IMR-90 (cell line): ENCODE results near the gene AGBL1. TPM values are rescaled to one million over a fixed set of nuclear protein-coding genes. Genes with fewer than 3 reads are reported as not detected.

Experiments
- ATAC-seq: fragments of 200-7000 bp; cut with Tn5 transposase; 2 replicates; pipeline ENCODE4 v1.9.1; 2020; ENCODE audit warnings: low read depth, mild to moderate bottlenecking, moderate library complexity
- BruUV-seq: library from RNA; stranded (reverse); fragments of 400-500 nt; replicated peaks from 2 replicates; lab custom pipeline; 2021; lab: Mats Ljungman, UMichigan
- CTCF ChIA-PET: fragments of 300-600 bp; formaldehyde crosslinking; extraction: SDS; loops from one replicate; lab custom pipeline; 2021; ENCODE audit warnings: antibody characterized with exemption; lab: Yijun Ruan, JAX
- POLR2A ChIA-PET: fragments of 300-600 bp; sonication (Branson Sonifier 250); formaldehyde crosslinking; loops from one replicate; lab custom pipeline; 2022; ENCODE audit warnings: antibody characterized with exemption; ENCODE audit not compliant: unreplicated experiment; lab: Charles Lee
- DNase-seq: peaks from one replicate; pipeline ENCODE4 v3.0.0; 2013
- H2AFZ ChIP-seq: replicated peaks from 2 replicates; pipeline ENCODE3; 2013; ENCODE audit warnings: low read length, mild to moderate bottlenecking; ENCODE audit not compliant: poor library complexity
- H2AK5ac ChIP-seq: 2 replicates; pipeline ENCODE4 v1.6.1; 2013; ENCODE audit warnings: low read depth, low read length, inconsistent platforms
- H2AK9ac ChIP-seq: replicated peaks from 2 replicates; pipeline ENCODE3; 2013; ENCODE audit warnings: mild to moderate bottlenecking, low read depth, low read length, moderate library complexity; ENCODE audit not compliant: poor library complexity
- H2BK120ac ChIP-seq: 2 replicates; pipeline ENCODE4 v1.6.1; 2013; ENCODE audit warnings: low read depth, low read length, inconsistent platforms
- H2BK15ac ChIP-seq: 3 replicates; pipeline ENCODE4 v1.6.1; 2013; ENCODE audit warnings: low read depth, low read length, inconsistent platforms
- H2BK20ac ChIP-seq: 2 replicates; pipeline ENCODE4 v1.6.1; 2013; ENCODE audit warnings: low read depth, mild to moderate bottlenecking, inconsistent platforms, low read length, moderate library complexity
- H2BK5ac ChIP-seq: 2 replicates; pipeline ENCODE4 v1.6.1; 2013; ENCODE audit warnings: mild to moderate bottlenecking, low read depth, low read length, inconsistent platforms; ENCODE audit not compliant: poor library complexity, severe bottlenecking
- H3K14ac ChIP-seq: replicated peaks from 2 replicates; pipeline ENCODE4 v1.6.1; 2013; ENCODE audit warnings: low read depth, low read length, inconsistent platforms
- H3K18ac ChIP-seq: 2 replicates; pipeline ENCODE4 v1.6.1; 2013; ENCODE audit warnings: low read depth, low read length, control low read depth
- H3K23ac ChIP-seq: 2 replicates; pipeline ENCODE4 v1.6.1; 2013; ENCODE audit warnings: low read depth, low read length, inconsistent platforms
- H3K27ac ChIP-seq: 2 replicates; pipeline ENCODE4 v1.5.1; 2013; ENCODE audit warnings: mild to moderate bottlenecking, control low read depth, low read length; ENCODE audit not compliant: insufficient read depth
- H3K27me3 ChIP-seq: 2 replicates; pipeline ENCODE4 v1.6.1; 2013; ENCODE audit warnings: low read length; ENCODE audit not compliant: control insufficient read depth, insufficient read depth
- H3K36me3 ChIP-seq: 2 replicates; pipeline ENCODE4 v1.6.1; 2013; ENCODE audit warnings: low read length, mixed read lengths; ENCODE audit not compliant: control insufficient read depth, insufficient read depth
- H3K4ac ChIP-seq: 2 replicates; pipeline ENCODE4 v1.6.1; 2013; ENCODE audit warnings: low read depth, low read length, inconsistent platforms
- H3K4me1 ChIP-seq: 2 replicates; pipeline ENCODE4 v1.6.1; 2013; ENCODE audit warnings: low read length, mixed read lengths; ENCODE audit not compliant: control insufficient read depth, insufficient read depth
- H3K4me2 ChIP-seq: 2 replicates; pipeline ENCODE4 v1.6.1; 2013; ENCODE audit warnings: low read depth, mild to moderate bottlenecking, control low read depth, low read length, moderate library complexity
- H3K4me3 ChIP-seq: 2 replicates; pipeline ENCODE4 v1.5.1; 2013; ENCODE audit warnings: low read depth, mild to moderate bottlenecking, control low read depth, low read length, moderate library complexity; ENCODE audit not compliant: insufficient read depth
- H3K56ac ChIP-seq: 2 replicates; pipeline ENCODE4 v1.6.1; 2013; ENCODE audit warnings: low read length, inconsistent platforms; ENCODE audit not compliant: insufficient read depth; ENCODE audit errors: extremely low read depth
- H3K79me1 ChIP-seq, 2 experiments: 2 replicates each; pipeline ENCODE4 v1.6.1; 2013; ENCODE audit warnings: low read length in 2 of 2, inconsistent platforms in 1 of 2, low read depth in 1 of 2
- H3K9ac ChIP-seq: 2 replicates; pipeline ENCODE4 v1.6.1; 2013; ENCODE audit warnings: low read depth, low read length, control low read depth
- H3K9me1 ChIP-seq: 2 replicates; pipeline ENCODE4 v1.6.1; 2013; ENCODE audit warnings: low read length, inconsistent platforms; ENCODE audit not compliant: insufficient read depth
- H3K9me3 ChIP-seq: 2 replicates; pipeline ENCODE4 v1.6.1; 2013; ENCODE audit warnings: low read length; ENCODE audit not compliant: control insufficient read depth, insufficient read depth
- H4K20me1 ChIP-seq: 2 replicates; pipeline ENCODE4 v1.6.1; 2013; ENCODE audit warnings: low read length, inconsistent platforms; ENCODE audit not compliant: insufficient read depth
- H4K5ac ChIP-seq: 2 replicates; pipeline ENCODE4 v1.6.1; 2013; ENCODE audit warnings: mild to moderate bottlenecking, low read depth, low read length, control low read depth
- H4K8ac ChIP-seq, 2 experiments: 2 replicates each; pipeline ENCODE4 v1.6.1; 2013; ENCODE audit warnings: low read depth in 2 of 2, low read length in 2 of 2, control low read depth in 1 of 2, inconsistent platforms in 1 of 2
- H4K91ac ChIP-seq: 2 replicates; pipeline ENCODE4 v1.6.1; 2013; ENCODE audit warnings: low read depth, low read length, inconsistent platforms; ENCODE audit not compliant: insufficient read depth
- BHLHE40 ChIP-seq: fragments of 150-350 bp; IDR thresholded peaks from 2 replicates; pipeline ENCODE4 v1.6.1; 2016; ENCODE audit warnings: mild to moderate bottlenecking, low read depth, low read length
- CEBPB ChIP-seq: IDR thresholded peaks from 2 replicates; pipeline ENCODE4 v1.6.1; 2012; ENCODE audit warnings: low read depth, low read length, improper control_type of control experiment
- CHD1 ChIP-seq: IDR thresholded peaks from 2 replicates; pipeline ENCODE4 v1.6.1; 2012; ENCODE audit warnings: low read depth, low read length, improper control_type of control experiment
- FOS ChIP-seq: fragments of 150-350 bp; IDR thresholded peaks from 2 replicates; pipeline ENCODE4 v1.6.1; 2016; ENCODE audit warnings: low read depth, low read length
- MAFK ChIP-seq: IDR thresholded peaks from 2 replicates; pipeline ENCODE4 v1.6.1; 2012; ENCODE audit warnings: low read depth, low read length, improper control_type of control experiment
- MAZ ChIP-seq: IDR thresholded peaks from 2 replicates; pipeline ENCODE4 v1.6.1; 2012; ENCODE audit warnings: low read depth, mild to moderate bottlenecking, low read length, improper control_type of control experiment, moderate library complexity, borderline replicate concordance
- MXI1 ChIP-seq: IDR thresholded peaks from 2 replicates; pipeline ENCODE4 v1.6.1; 2012; ENCODE audit warnings: low read depth, mild to moderate bottlenecking, low read length, moderate library complexity, borderline replicate concordance
- NFE2L2 ChIP-seq: fragments of 150-350 bp; IDR thresholded peaks from 2 replicates; pipeline ENCODE4 v1.6.1; 2016; ENCODE audit warnings: low read depth, mild to moderate bottlenecking, low read length
- POLR2A ChIP-seq: IDR thresholded peaks from 2 replicates; pipeline ENCODE4 v1.6.1; 2012; ENCODE audit warnings: mild to moderate bottlenecking, low read depth, low read length
- RAD21 ChIP-seq: IDR thresholded peaks from 2 replicates; pipeline ENCODE4 v1.6.1; 2012; ENCODE audit warnings: low read length, improper control_type of control experiment
- RCOR1 ChIP-seq: IDR thresholded peaks from 2 replicates; pipeline ENCODE4 v1.6.1; 2012; ENCODE audit warnings: mild to moderate bottlenecking, low read length, improper control_type of control experiment; ENCODE audit not compliant: insufficient replicate concordance
- RFX5 ChIP-seq: IDR thresholded peaks from 2 replicates; pipeline ENCODE4 v1.8.0; 2012; ENCODE audit warnings: low read depth, mild to moderate bottlenecking, low read length, moderate library complexity
- SMC3 ChIP-seq: fragments of 150-350 bp; IDR thresholded peaks from 2 replicates; pipeline ENCODE4 v1.6.1; 2016; ENCODE audit warnings: low read depth, mild to moderate bottlenecking, antibody characterized with exemption, low read length, moderate library complexity
- WGBS, 2 experiments: methylation state at CpG; one replicate each; pipeline versions ENCODE4 v1.1.5 to v1.1.7; 2013; ENCODE audit warnings: missing lambda C conversion rate in 2 of 2; ENCODE audit not compliant: insufficient read length in 1 of 2; ENCODE audit errors: extremely low coverage in 2 of 2; 5-methylcytosine and 5-hydroxymethylcytosine counted together
- dilution Hi-C: fragments of 300-500 bp; cut with HindIII; formaldehyde crosslinking; loops from one replicate; pipeline ENCODE4 v1.14.3; 2018; ENCODE audit warnings: low sequenced_read_pairs; ENCODE audit not compliant: unreplicated experiment
- in situ Hi-C: fragments of 300-500 bp; cut with MboI; formaldehyde crosslinking; loops from 3 replicates; pipeline ENCODE4 v1.14.3; 2019; ENCODE audit warnings: low sequenced_read_pairs, inconsistent platforms, mixed read lengths
- intact Hi-C: fragments of 100-400 bp; cut with micrococcal nuclease; formaldehyde crosslinking; loops from 2 replicates; pipeline ENCODE4 v1.10.0; 2022
- polyA plus RNA-seq, 3 experiments: library from polyadenylated mRNA; depleted of rRNA; stranded (reverse); fragments of >200 nt; gene quantifications; 2 replicates each; pipeline ENCODE4 v1.2.3, GENCODE V29; 2012; ENCODE audit warnings: low replicate concordance in 1 of 3
- total RNA-seq: library from RNA; depleted of rRNA; stranded (reverse); fragments of >200 nt; gene quantifications from 2 replicates; pipeline ENCODE4 v1.2.3, GENCODE V29; 2012
- TF ChIP-seq, protein P1 (sequence below): fragments of 150-350 bp; IDR thresholded peaks from 2 replicates; pipeline ENCODE4 v1.6.1; 2016; ENCODE audit warnings: low read depth, mild to moderate bottlenecking, low read length, moderate library complexity, borderline replicate concordance
- TF ChIP-seq, protein P2 (sequence below): fragments of 150-350 bp; IDR thresholded peaks from 2 replicates; pipeline ENCODE4 v1.6.1; 2017; ENCODE audit warnings: mild to moderate bottlenecking, antibody characterized with exemption, low read length, low read depth
- TF ChIP-seq, protein P3 (sequence below): conservative IDR thresholded peaks from 2 replicates; pipeline ENCODE4 v1.5.1; 2012; ENCODE audit warnings: mild to moderate bottlenecking, low read depth, low read length, improper control_type of control experiment

Gene AGBL1
- total and polyA plus RNA-seq, 2 of the 4 experiments (the other 2 are of a cell fraction) = not detected

DNA sequence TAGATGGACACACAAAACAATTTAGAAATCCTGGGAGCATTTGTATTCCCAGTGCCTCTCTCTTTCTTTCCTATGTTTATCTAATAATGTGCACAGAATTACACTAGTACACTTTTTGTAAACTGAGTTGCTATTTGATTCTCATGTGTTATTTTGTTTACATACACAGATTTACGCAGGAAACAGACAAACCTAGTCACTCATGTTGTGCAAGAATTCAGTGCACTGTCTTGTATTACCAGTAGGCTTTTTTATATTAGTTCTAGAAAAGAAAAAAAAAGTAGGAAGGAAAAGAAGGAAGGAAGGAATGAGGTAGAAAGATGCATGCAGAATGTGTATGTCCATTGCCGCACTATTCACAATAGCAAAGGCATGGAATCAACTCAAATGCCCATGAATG lies 257.4 kb downstream of the AGBL1 start:
- no TSS peak for BruUV-seq
- Histone ChIP-seq H2AFZ (no peak overlapping the region), H3K4me3 (no peak overlapping the region), H3K23ac (no peak overlapping the region), H4K5ac (no peak overlapping the region), H2BK120ac (no peak overlapping the region), H3K9me1 (no peaks in the 10 kb centered on the region), H3K36me3 (no peaks in the 10 kb centered on the region), H3K4ac (no peak overlapping the region), H4K8ac (no peak overlapping the region), H3K9ac (no peak overlapping the region), H3K27ac (no peak overlapping the region), H3K4me1 (no peaks in the 10 kb centered on the region), H2AK5ac (no peak overlapping the region), H4K20me1 (no peaks in the 10 kb centered on the region), H2BK5ac (no peak overlapping the region), H2BK20ac (no peak overlapping the region), H3K9me3 (peaks cover 10% of the 10 kb centered on the region), H2AK9ac (no peak overlapping the region), H3K56ac (no peak overlapping the region), H3K18ac (no peak overlapping the region), H3K4me2 (no peak overlapping the region), H4K91ac (no peak overlapping the region), H3K79me1 (no peaks in the 10 kb centered on the region), H3K14ac (no peak overlapping the region), H2BK15ac (no peak overlapping the region), H3K27me3 (no peaks in the 10 kb centered on the region)
- intact Hi-C loops = no loop called here
- CTCF ChIA-PET = no interaction called here
- dilution Hi-C loops = no loop called here
- POLR2A ChIA-PET = no interaction called here
- TF ChIP-seq CHD1 = no peak
- TF ChIP-seq RCOR1 = no peak
- TF ChIP-seq, protein P1, sequence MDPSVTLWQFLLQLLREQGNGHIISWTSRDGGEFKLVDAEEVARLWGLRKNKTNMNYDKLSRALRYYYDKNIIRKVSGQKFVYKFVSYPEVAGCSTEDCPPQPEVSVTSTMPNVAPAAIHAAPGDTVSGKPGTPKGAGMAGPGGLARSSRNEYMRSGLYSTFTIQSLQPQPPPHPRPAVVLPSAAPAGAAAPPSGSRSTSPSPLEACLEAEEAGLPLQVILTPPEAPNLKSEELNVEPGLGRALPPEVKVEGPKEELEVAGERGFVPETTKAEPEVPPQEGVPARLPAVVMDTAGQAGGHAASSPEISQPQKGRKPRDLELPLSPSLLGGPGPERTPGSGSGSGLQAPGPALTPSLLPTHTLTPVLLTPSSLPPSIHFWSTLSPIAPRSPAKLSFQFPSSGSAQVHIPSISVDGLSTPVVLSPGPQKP = no peak
- no peak for TF ChIP-seq MAFK
- no peak for TF ChIP-seq RAD21
- TF ChIP-seq NFE2L2 = no peak
- no peak for TF ChIP-seq MXI1
- TF ChIP-seq MAZ = no peak
- TF ChIP-seq BHLHE40 = no peak
- TF ChIP-seq FOS = no peak
- TF ChIP-seq SMC3 = no peak
- TF ChIP-seq RFX5 = no peak
- TF ChIP-seq, protein P2, sequence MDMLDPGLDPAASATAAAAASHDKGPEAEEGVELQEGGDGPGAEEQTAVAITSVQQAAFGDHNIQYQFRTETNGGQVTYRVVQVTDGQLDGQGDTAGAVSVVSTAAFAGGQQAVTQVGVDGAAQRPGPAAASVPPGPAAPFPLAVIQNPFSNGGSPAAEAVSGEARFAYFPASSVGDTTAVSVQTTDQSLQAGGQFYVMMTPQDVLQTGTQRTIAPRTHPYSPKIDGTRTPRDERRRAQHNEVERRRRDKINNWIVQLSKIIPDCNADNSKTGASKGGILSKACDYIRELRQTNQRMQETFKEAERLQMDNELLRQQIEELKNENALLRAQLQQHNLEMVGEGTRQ = no peak
- TF ChIP-seq, protein P3, sequence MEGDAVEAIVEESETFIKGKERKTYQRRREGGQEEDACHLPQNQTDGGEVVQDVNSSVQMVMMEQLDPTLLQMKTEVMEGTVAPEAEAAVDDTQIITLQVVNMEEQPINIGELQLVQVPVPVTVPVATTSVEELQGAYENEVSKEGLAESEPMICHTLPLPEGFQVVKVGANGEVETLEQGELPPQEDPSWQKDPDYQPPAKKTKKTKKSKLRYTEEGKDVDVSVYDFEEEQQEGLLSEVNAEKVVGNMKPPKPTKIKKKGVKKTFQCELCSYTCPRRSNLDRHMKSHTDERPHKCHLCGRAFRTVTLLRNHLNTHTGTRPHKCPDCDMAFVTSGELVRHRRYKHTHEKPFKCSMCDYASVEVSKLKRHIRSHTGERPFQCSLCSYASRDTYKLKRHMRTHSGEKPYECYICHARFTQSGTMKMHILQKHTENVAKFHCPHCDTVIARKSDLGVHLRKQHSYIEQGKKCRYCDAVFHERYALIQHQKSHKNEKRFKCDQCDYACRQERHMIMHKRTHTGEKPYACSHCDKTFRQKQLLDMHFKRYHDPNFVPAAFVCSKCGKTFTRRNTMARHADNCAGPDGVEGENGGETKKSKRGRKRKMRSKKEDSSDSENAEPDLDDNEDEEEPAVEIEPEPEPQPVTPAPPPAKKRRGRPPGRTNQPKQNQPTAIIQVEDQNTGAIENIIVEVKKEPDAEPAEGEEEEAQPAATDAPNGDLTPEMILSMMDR = no peak
- no peak for TF ChIP-seq CEBPB
- TF ChIP-seq POLR2A = no peak
- in situ Hi-C loops = no loop called here
- no peak for DNase-seq
- WGBS, 2 experiments = no CpG with 5 or more reads among the region's 2 CpGs
- no peak for ATAC-seq
